Neural progenitor cell (in vitro differentiated cells): ENCODE measurements around the gene CDKN1A. TPM values are rescaled to one million over a fixed set of nuclear protein-coding genes. Genes with fewer than 3 reads are reported as not detected.
A peak's percentile ranks its signal among the peaks of the same experiment; 100 is the strongest.

Source experiments
- DNase-seq: peaks from one replicate; pipeline ENCODE4 v3.0.0-alpha.2; 2016; ENCODE audit warnings: low spot score
- H2AFZ ChIP-seq: fragments of 200-600 bp; sonication (generic); replicated peaks from 2 replicates; pipeline ENCODE4 v1.6.1; 2016; ENCODE audit warnings: antibody characterized with exemption
- H3F3A ChIP-seq: fragments of 200-600 bp; sonication (generic); 2 replicates; pipeline ENCODE4 v1.6.1; 2016; ENCODE audit warnings: antibody characterized with exemption, low read depth
- H3K27ac ChIP-seq: fragments of 200-600 bp; sonication (generic); 2 replicates; pipeline ENCODE4 v1.5.1; 2016; ENCODE audit warnings: mild to moderate bottlenecking
- H3K27me3 ChIP-seq: fragments of 200-600 bp; sonication (generic); 2 replicates; pipeline ENCODE4 v1.6.1; 2016; ENCODE audit warnings: mild to moderate bottlenecking, moderate library complexity
- H3K36me3 ChIP-seq: fragments of 200-600 bp; sonication (generic); 2 replicates; pipeline ENCODE4 v1.5.1; 2016
- H3K4me1 ChIP-seq: fragments of 200-600 bp; sonication (generic); 2 replicates; pipeline ENCODE4 v1.6.1; 2016; ENCODE audit warnings: mixed run types
- H3K4me2 ChIP-seq: fragments of 200-600 bp; sonication (generic); 2 replicates; pipeline ENCODE4 v1.6.1; 2016
- H3K4me3 ChIP-seq: fragments of 200-600 bp; sonication (generic); 2 replicates; pipeline ENCODE4 v1.5.1; 2016
- H3K79me2 ChIP-seq: fragments of 200-600 bp; sonication (generic); 2 replicates; pipeline ENCODE4 v1.6.1; 2016; ENCODE audit warnings: low read depth
- H3K9ac ChIP-seq: fragments of 200-600 bp; sonication (generic); 2 replicates; pipeline ENCODE4 v1.6.1; 2016
- H3K9me3 ChIP-seq: fragments of 200-600 bp; sonication (generic); 2 replicates; pipeline ENCODE4 v1.5.1; 2016; ENCODE audit warnings: low read depth
- H4K20me1 ChIP-seq: fragments of 200-600 bp; sonication (generic); 2 replicates; pipeline ENCODE4 v1.6.1; 2016; ENCODE audit warnings: low read depth
- H3K27ac Mint-ChIP-seq: 3 replicates; pipeline ENCODE4 v1.8.0; 2021; ENCODE audit warnings: mixed read lengths
- H3K27me3 Mint-ChIP-seq: 2 replicates; pipeline ENCODE4 v1.8.0; 2022; ENCODE audit warnings: low read depth, mild to moderate bottlenecking, inconsistent platforms, moderate library complexity, mixed read lengths; ENCODE audit not compliant: insufficient read depth
- H3K36me3 Mint-ChIP-seq: 3 replicates; pipeline ENCODE4 v1.8.0; 2021; ENCODE audit warnings: mixed read lengths
- H3K4me1 Mint-ChIP-seq: 3 replicates; pipeline ENCODE4 v1.8.0; 2021; ENCODE audit warnings: mixed read lengths
- H3K4me3 Mint-ChIP-seq: 3 replicates; pipeline ENCODE4 v1.8.0; 2021; ENCODE audit warnings: mild to moderate bottlenecking, moderate library complexity, mixed read lengths
- H3K9me3 Mint-ChIP-seq: 3 replicates; pipeline ENCODE4 v1.8.0; 2020; ENCODE audit warnings: mixed read lengths
- CTCF ChIP-seq: fragments of 200-600 bp; sonication (generic); IDR thresholded peaks from 2 replicates; pipeline ENCODE4 v1.5.1; 2017; ENCODE audit warnings: antibody characterized with exemption, mild to moderate bottlenecking
- EZH2 ChIP-seq: fragments of 200-600 bp; sonication (generic); IDR thresholded peaks from 2 replicates; pipeline ENCODE4 v1.6.1; 2017; ENCODE audit warnings: antibody characterized with exemption, mild to moderate bottlenecking, moderate library complexity
- EZH2phosphoT487 ChIP-seq: fragments of 200-600 bp; sonication (generic); IDR thresholded peaks from 2 replicates; pipeline ENCODE4 v1.6.1; 2017; ENCODE audit warnings: antibody characterized with exemption
- total RNA-seq: library from RNA; depleted of rRNA; stranded (reverse); fragments of >200 nt; gene quantifications from 2 replicates; pipeline ENCODE4 v1.2.3, GENCODE V29; 2015; ENCODE audit warnings: low replicate concordance

The CDKN1A gene
- total RNA-seq, 1 donor from 2014 or later = 7.0 TPM

GRCh38 chr6:36706339-36706738 is 27.8 kb downstream of the CDKN1A start:
- Mint-ChIP-seq H3K4me3 (no peak overlapping the region), H3K4me1 (peaks cover 4% of the 10 kb centered on the region), H3K27me3 (peaks cover 2% of the 10 kb centered on the region), H3K9me3 (no peaks in the 10 kb centered on the region), H3K36me3 (no peaks in the 10 kb centered on the region), H3K27ac (no peak overlapping the region)
- Histone ChIP-seq H3K79me2 (no peaks in the 10 kb centered on the region), H3K9me3 (no peaks in the 10 kb centered on the region), H3K27me3 (no peaks in the 10 kb centered on the region), H3K9ac (no peak overlapping the region), H4K20me1 (no peaks in the 10 kb centered on the region), H3K4me3 (no peak overlapping the region), H3K27ac (no peak overlapping the region), H3F3A (no peaks in the 10 kb centered on the region), H3K36me3 (no peaks in the 10 kb centered on the region), H3K4me2 (no peak overlapping the region), H2AFZ (no peak overlapping the region), H3K4me1 (no peaks in the 10 kb centered on the region)
- no peak for DNase-seq
- no peak for TF ChIP-seq EZH2phosphoT487
- TF ChIP-seq CTCF = no peak
- no peak for TF ChIP-seq EZH2

GRCh38 chr6:36712816-36713215 is 34.3 kb downstream of the CDKN1A start:
- Mint-ChIP-seq H3K27ac (no peak overlapping the region), H3K4me3 (no peak overlapping the region), H3K9me3 (no peaks in the 10 kb centered on the region), H3K27me3 (peaks cover 2% of the 10 kb centered on the region), H3K4me1 (no peaks in the 10 kb centered on the region), H3K36me3 (no peaks in the 10 kb centered on the region)
- no peaks in the 10 kb centered on the region for H3K27me3 ChIP-seq
- no peaks in the 10 kb centered on the region for H3K79me2 ChIP-seq
- no peak for DNase-seq
- no peaks in the 10 kb centered on the region for H3K4me1 ChIP-seq
- H3F3A ChIP-seq = no peaks in the 10 kb centered on the region
- no peak for TF ChIP-seq CTCF
- no peak for TF ChIP-seq EZH2
- no peak for TF ChIP-seq EZH2phosphoT487
- no peak overlapping the region for H2AFZ ChIP-seq
- no peak overlapping the region for H3K27ac ChIP-seq
- no peaks in the 10 kb centered on the region for H4K20me1 ChIP-seq
- no peaks in the 10 kb centered on the region for H3K9me3 ChIP-seq
- H3K4me3 ChIP-seq = no peak overlapping the region
- H3K36me3 ChIP-seq = no peaks in the 10 kb centered on the region
- H3K4me2 ChIP-seq = no peak overlapping the region
- H3K9ac ChIP-seq = no peak overlapping the region

- H3K4me1 Mint-ChIP-seq = peaks cover 2% of the 10 kb centered on the region
- no peaks in the 10 kb centered on the region for H3K79me2 ChIP-seq
- H3K36me3 Mint-ChIP-seq = no peaks in the 10 kb centered on the region
- no peaks in the 10 kb centered on the region for H3K36me3 ChIP-seq
- H3K27ac ChIP-seq = no peak overlapping the region
- H3K9me3 ChIP-seq = no peaks in the 10 kb centered on the region
- peaks cover 2% of the 10 kb centered on the region for H3K27me3 Mint-ChIP-seq
- H3K9me3 Mint-ChIP-seq = no peaks in the 10 kb centered on the region
- H3K4me3 Mint-ChIP-seq = no peak overlapping the region
- no peak overlapping the region for H3K9ac ChIP-seq
- H3K4me3 ChIP-seq = no peak overlapping the region
- TF ChIP-seq CTCF (no peak), EZH2 (no peak), EZH2phosphoT487 (no peak)
- no peaks in the 10 kb centered on the region for H3K27me3 ChIP-seq
- no peak overlapping the region for H2AFZ ChIP-seq
- H3K27ac Mint-ChIP-seq = no peak overlapping the region
- H3K4me1 ChIP-seq = no peaks in the 10 kb centered on the region
- H3K4me2 ChIP-seq = no peak overlapping the region
- no peak for DNase-seq
- no peaks in the 10 kb centered on the region for H3F3A ChIP-seq
- H4K20me1 ChIP-seq = no peaks in the 10 kb centered on the region
Measured at GRCh38 chr6:36713846-36714245, 35.3 kb downstream of the CDKN1A start.

GRCh38 chr6:36714511-36714910 is 36.0 kb downstream of the CDKN1A start:
- H3K27ac Mint-ChIP-seq = peak overlapping the region; percentile 70

More at GRCh38 chr6:36714511-36714910, 36.0 kb downstream of the CDKN1A start:
- no peak overlapping the region for H3K27ac ChIP-seq
- H3K9me3 Mint-ChIP-seq = no peaks in the 10 kb centered on the region
- no peak overlapping the region for H3K4me2 ChIP-seq
- TF ChIP-seq EZH2phosphoT487 (no peak), CTCF (no peak), EZH2 (no peak)
- H3F3A ChIP-seq = no peaks in the 10 kb centered on the region
- no peaks in the 10 kb centered on the region for H4K20me1 ChIP-seq
- no peaks in the 10 kb centered on the region for H3K36me3 Mint-ChIP-seq
- no peaks in the 10 kb centered on the region for H3K4me1 ChIP-seq
- no peak overlapping the region for H3K9ac ChIP-seq
- H3K27me3 ChIP-seq = no peaks in the 10 kb centered on the region
- no peak overlapping the region for H3K4me3 Mint-ChIP-seq
- peaks cover 5% of the 10 kb centered on the region for H3K4me1 Mint-ChIP-seq
- H3K79me2 ChIP-seq = no peaks in the 10 kb centered on the region
- no peaks in the 10 kb centered on the region for H3K9me3 ChIP-seq
- H3K27me3 Mint-ChIP-seq = peaks cover 2% of the 10 kb centered on the region
- DNase-seq = no peak
- no peaks in the 10 kb centered on the region for H3K36me3 ChIP-seq
- no peak overlapping the region for H2AFZ ChIP-seq
- H3K4me3 ChIP-seq = no peak overlapping the region
